ENCODE data around the gene MAML3.

DNA sequence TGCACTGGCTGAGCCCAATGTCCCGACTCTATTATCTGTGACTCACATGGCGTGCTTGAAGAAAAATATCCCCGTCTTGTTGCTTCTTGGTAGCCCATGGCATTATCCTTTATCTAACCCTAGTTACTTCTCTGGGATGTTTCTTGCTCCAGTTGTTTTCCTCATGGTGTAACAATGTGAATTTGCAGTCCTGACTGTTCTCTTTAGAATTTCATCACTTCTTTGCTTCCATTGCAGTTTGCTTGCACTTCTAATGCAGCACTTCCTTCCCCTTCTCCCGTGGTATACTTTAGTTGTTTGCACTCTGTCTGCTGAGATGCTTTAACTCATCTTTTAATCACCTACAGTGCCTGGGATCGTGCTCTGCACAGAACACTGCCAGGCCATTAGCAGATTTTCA, 126.9 kb downstream of the MAML3 start:
- TF ChIP-seq, protein P1, sequence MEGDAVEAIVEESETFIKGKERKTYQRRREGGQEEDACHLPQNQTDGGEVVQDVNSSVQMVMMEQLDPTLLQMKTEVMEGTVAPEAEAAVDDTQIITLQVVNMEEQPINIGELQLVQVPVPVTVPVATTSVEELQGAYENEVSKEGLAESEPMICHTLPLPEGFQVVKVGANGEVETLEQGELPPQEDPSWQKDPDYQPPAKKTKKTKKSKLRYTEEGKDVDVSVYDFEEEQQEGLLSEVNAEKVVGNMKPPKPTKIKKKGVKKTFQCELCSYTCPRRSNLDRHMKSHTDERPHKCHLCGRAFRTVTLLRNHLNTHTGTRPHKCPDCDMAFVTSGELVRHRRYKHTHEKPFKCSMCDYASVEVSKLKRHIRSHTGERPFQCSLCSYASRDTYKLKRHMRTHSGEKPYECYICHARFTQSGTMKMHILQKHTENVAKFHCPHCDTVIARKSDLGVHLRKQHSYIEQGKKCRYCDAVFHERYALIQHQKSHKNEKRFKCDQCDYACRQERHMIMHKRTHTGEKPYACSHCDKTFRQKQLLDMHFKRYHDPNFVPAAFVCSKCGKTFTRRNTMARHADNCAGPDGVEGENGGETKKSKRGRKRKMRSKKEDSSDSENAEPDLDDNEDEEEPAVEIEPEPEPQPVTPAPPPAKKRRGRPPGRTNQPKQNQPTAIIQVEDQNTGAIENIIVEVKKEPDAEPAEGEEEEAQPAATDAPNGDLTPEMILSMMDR (optimal IDR thresholded peaks at IDR 0.05 in 1 of 3, IDR thresholded peaks at IDR 0.05 in 1 of 3, conservative IDR thresholded peaks at IDR 0.05 in 1 of 3; ENCODE audit: extremely low read depth in 1 of 3, insufficient read depth in 2 of 3, low read length in 3 of 3): no peak
- no peak for TF ChIP-seq EZH2 (IDR thresholded peaks at IDR 0.05; ENCODE audit: low read length)
